Measurements from ENCODE around the gene TRAPPC12. TPM values are rescaled to one million over a fixed set of nuclear protein-coding genes. Genes with fewer than 3 reads are reported as not detected.

Gene TRAPPC12
- total RNA-seq, 1 experiment from 2014 or later: 72.8 TPM

DNA sequence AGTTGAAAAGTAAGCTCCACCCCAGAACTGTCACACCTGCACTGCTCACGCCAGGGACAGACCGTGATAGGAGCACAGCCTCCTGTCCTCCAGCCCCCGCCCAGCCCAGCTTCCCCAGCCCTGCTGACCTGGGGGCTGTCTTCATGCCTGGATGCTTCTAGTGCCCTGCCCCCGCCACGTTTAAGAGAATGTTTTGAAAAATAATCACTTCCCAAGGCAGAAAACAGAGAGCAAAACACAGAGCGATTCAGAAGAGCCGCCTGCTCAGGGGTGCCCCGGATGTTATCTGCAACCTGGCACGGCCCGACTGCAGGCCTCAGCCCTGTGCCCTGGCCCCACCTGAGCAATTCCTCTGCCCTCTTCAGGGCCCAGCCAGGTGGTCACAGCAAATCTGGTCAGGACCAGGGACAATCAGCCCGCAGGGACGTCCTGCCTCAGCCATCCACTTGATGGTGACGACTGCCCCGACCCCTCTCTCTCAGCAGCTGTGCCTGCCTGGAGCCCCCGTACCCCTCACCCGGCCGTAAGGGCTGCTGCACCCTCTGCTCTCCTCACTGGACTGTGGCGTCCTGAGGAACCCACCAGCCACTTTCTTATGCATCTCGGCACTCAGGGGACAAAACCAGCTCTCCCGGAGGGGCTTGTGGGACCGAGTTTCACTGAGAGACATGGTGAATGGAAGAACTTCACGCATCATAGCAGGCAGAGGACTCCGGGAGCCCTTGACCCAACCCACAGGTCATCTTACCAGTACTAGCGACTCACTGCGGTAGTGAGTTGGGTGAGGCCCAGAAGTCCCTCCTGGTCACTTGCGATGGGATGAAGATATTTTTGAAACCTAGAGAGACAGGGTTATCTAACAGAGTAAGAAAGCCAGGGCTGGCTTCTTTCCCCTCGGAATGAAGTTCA lies 109.6 kb downstream of the TRAPPC12 start:
- peaks cover 5% of the 10 kb centered on the region for H3K9me3 Mint-ChIP-seq
- H3K27me3 Mint-ChIP-seq (ENCODE audit: low read depth): peaks cover 4% of the 10 kb centered on the region; the same call in 1 of the 2 replicates
- no peak overlapping the region; the same call in 1 of the 2 replicates for H3K27ac Mint-ChIP-seq
- CTCF ChIA-PET: no interaction called here
- no peak for TF ChIP-seq RORB (CRISPR knock-in tag; IDR thresholded peaks at IDR 0.05)
- TF ChIP-seq TCF7 (CRISPR knock-in tag; IDR thresholded peaks at IDR 0.05; ENCODE audit: low read depth): no peak
- TF ChIP-seq ZBTB21 (CRISPR knock-in tag; IDR thresholded peaks at IDR 0.05; ENCODE audit: borderline replicate concordance): no peak
- no peak for TF ChIP-seq NFYB (CRISPR knock-in tag; conservative IDR thresholded peaks at IDR 0.05; ENCODE audit: low read depth)
- no peak for TF ChIP-seq SP1 (CRISPR knock-in tag; conservative IDR thresholded peaks at IDR 0.05)
- TF ChIP-seq ZNF121 (CRISPR knock-in tag; IDR thresholded peaks at IDR 0.05): no peak
- no peak for TF ChIP-seq CBFB (CRISPR knock-in tag; IDR thresholded peaks at IDR 0.05; ENCODE audit: low read depth)
- TF ChIP-seq TEAD4 (CRISPR knock-in tag; IDR thresholded peaks at IDR 0.05): no peak
- TF ChIP-seq, protein P1, sequence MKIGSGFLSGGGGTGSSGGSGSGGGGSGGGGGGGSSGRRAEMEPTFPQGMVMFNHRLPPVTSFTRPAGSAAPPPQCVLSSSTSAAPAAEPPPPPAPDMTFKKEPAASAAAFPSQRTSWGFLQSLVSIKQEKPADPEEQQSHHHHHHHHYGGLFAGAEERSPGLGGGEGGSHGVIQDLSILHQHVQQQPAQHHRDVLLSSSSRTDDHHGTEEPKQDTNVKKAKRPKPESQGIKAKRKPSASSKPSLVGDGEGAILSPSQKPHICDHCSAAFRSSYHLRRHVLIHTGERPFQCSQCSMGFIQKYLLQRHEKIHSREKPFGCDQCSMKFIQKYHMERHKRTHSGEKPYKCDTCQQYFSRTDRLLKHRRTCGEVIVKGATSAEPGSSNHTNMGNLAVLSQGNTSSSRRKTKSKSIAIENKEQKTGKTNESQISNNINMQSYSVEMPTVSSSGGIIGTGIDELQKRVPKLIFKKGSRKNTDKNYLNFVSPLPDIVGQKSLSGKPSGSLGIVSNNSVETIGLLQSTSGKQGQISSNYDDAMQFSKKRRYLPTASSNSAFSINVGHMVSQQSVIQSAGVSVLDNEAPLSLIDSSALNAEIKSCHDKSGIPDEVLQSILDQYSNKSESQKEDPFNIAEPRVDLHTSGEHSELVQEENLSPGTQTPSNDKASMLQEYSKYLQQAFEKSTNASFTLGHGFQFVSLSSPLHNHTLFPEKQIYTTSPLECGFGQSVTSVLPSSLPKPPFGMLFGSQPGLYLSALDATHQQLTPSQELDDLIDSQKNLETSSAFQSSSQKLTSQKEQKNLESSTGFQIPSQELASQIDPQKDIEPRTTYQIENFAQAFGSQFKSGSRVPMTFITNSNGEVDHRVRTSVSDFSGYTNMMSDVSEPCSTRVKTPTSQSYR (CRISPR knock-in tag; IDR thresholded peaks at IDR 0.05): no peak
- no peak for TF ChIP-seq GTF2I (CRISPR knock-in tag; conservative IDR thresholded peaks at IDR 0.05)
- no peak for TF ChIP-seq FOXJ3 (CRISPR knock-in tag; IDR thresholded peaks at IDR 0.05; ENCODE audit: borderline replicate concordance)
- no peak for TF ChIP-seq TP53 (CRISPR knock-in tag; IDR thresholded peaks at IDR 0.05)
- no peak for TF ChIP-seq NR2C2 (CRISPR knock-in tag; IDR thresholded peaks at IDR 0.05)
- TF ChIP-seq SOX15 (CRISPR knock-in tag; IDR thresholded peaks at IDR 0.05): no peak
- TF ChIP-seq, protein P2, sequence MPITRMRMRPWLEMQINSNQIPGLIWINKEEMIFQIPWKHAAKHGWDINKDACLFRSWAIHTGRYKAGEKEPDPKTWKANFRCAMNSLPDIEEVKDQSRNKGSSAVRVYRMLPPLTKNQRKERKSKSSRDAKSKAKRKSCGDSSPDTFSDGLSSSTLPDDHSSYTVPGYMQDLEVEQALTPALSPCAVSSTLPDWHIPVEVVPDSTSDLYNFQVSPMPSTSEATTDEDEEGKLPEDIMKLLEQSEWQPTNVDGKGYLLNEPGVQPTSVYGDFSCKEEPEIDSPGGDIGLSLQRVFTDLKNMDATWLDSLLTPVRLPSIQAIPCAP (CRISPR knock-in tag; IDR thresholded peaks at IDR 0.05): no peak
- no peak for TF ChIP-seq ATF1 (CRISPR knock-in tag; IDR thresholded peaks at IDR 0.05)
- TF ChIP-seq ZNF416 (CRISPR knock-in tag; IDR thresholded peaks at IDR 0.05): no peak
- TF ChIP-seq, protein P3, sequence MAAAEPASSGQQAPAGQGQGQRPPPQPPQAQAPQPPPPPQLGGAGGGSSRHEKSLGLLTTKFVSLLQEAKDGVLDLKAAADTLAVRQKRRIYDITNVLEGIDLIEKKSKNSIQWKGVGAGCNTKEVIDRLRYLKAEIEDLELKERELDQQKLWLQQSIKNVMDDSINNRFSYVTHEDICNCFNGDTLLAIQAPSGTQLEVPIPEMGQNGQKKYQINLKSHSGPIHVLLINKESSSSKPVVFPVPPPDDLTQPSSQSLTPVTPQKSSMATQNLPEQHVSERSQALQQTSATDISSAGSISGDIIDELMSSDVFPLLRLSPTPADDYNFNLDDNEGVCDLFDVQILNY (CRISPR knock-in tag; IDR thresholded peaks at IDR 0.05): no peak
- no peak overlapping the region for H3K4me3 Mint-ChIP-seq
- ATAC-seq (peak; percentile 64), DNase-seq (ENCODE audit: low spot score) (no peak)
- peaks cover 14% of the 10 kb centered on the region for H3K36me3 Mint-ChIP-seq
- peaks cover 14% of the 10 kb centered on the region; the same call in 1 of the 2 replicates for H3K4me1 Mint-ChIP-seq
- POLR2A ChIA-PET: no interaction called here

DNA sequence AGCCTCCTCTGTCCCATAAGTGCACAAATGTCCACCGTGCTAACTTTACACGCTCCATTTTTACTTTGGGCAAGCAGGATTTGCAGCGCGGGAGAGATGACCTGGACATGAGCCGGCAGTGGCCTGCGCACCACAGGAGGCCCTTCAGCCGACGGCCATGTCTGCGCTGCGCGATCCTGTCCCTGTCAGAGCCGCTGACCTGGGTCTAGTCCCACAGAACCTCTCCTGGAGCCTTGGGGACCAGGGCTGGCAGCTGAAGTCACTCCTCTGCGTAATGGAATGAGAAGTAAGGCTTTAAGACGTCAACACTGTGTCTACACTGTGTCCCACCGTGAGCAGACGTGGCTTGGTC lies 110.2 kb downstream of the TRAPPC12 start:
- H3K36me3 Mint-ChIP-seq: peaks cover 14% of the 10 kb centered on the region
- DNase-seq (ENCODE audit: low spot score): no peak
- no peak for ATAC-seq
- no peak overlapping the region for H3K4me3 Mint-ChIP-seq
- peaks cover 3% of the 10 kb centered on the region; the same call in 1 of the 2 replicates for H3K27me3 Mint-ChIP-seq (ENCODE audit: low read depth)
- ChIA-PET CTCF (no interaction called here), POLR2A (no interaction called here)
- peaks cover 5% of the 10 kb centered on the region for H3K9me3 Mint-ChIP-seq
- peaks cover 15% of the 10 kb centered on the region; the same call in 1 of the 2 replicates for H3K4me1 Mint-ChIP-seq
- peak overlapping the region; percentile 86; the same call in 1 of the 2 replicates for H3K27ac Mint-ChIP-seq
- TF ChIP-seq, protein P4, sequence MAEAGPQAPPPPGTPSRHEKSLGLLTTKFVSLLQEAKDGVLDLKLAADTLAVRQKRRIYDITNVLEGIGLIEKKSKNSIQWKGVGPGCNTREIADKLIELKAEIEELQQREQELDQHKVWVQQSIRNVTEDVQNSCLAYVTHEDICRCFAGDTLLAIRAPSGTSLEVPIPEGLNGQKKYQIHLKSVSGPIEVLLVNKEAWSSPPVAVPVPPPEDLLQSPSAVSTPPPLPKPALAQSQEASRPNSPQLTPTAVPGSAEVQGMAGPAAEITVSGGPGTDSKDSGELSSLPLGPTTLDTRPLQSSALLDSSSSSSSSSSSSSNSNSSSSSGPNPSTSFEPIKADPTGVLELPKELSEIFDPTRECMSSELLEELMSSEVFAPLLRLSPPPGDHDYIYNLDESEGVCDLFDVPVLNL (CRISPR knock-in tag; IDR thresholded peaks at IDR 0.05; ENCODE audit: borderline replicate concordance, low read depth): no peak
- TF ChIP-seq TEAD4 (CRISPR knock-in tag; IDR thresholded peaks at IDR 0.05) (no peak), CREB1 (CRISPR knock-in tag; IDR thresholded peaks at IDR 0.05) (no peak), FOXP1 (CRISPR knock-in tag; IDR thresholded peaks at IDR 0.05; ENCODE audit: borderline replicate concordance) (no peak), ETV6 (CRISPR knock-in tag; IDR thresholded peaks at IDR 0.05) (no peak), ZNF396 (CRISPR knock-in tag; IDR thresholded peaks at IDR 0.05; ENCODE audit: borderline replicate concordance) (no peak), NR2C2 (CRISPR knock-in tag; IDR thresholded peaks at IDR 0.05) (no peak), NFYB (CRISPR knock-in tag; conservative IDR thresholded peaks at IDR 0.05; ENCODE audit: low read depth) (no peak)
- TF ChIP-seq, protein P5, sequence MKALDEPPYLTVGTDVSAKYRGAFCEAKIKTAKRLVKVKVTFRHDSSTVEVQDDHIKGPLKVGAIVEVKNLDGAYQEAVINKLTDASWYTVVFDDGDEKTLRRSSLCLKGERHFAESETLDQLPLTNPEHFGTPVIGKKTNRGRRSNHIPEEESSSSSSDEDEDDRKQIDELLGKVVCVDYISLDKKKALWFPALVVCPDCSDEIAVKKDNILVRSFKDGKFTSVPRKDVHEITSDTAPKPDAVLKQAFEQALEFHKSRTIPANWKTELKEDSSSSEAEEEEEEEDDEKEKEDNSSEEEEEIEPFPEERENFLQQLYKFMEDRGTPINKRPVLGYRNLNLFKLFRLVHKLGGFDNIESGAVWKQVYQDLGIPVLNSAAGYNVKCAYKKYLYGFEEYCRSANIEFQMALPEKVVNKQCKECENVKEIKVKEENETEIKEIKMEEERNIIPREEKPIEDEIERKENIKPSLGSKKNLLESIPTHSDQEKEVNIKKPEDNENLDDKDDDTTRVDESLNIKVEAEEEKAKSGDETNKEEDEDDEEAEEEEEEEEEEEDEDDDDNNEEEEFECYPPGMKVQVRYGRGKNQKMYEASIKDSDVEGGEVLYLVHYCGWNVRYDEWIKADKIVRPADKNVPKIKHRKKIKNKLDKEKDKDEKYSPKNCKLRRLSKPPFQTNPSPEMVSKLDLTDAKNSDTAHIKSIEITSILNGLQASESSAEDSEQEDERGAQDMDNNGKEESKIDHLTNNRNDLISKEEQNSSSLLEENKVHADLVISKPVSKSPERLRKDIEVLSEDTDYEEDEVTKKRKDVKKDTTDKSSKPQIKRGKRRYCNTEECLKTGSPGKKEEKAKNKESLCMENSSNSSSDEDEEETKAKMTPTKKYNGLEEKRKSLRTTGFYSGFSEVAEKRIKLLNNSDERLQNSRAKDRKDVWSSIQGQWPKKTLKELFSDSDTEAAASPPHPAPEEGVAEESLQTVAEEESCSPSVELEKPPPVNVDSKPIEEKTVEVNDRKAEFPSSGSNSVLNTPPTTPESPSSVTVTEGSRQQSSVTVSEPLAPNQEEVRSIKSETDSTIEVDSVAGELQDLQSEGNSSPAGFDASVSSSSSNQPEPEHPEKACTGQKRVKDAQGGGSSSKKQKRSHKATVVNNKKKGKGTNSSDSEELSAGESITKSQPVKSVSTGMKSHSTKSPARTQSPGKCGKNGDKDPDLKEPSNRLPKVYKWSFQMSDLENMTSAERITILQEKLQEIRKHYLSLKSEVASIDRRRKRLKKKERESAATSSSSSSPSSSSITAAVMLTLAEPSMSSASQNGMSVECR (CRISPR knock-in tag; IDR thresholded peaks at IDR 0.05; ENCODE audit: borderline replicate concordance): no peak
- TF ChIP-seq, protein P6, sequence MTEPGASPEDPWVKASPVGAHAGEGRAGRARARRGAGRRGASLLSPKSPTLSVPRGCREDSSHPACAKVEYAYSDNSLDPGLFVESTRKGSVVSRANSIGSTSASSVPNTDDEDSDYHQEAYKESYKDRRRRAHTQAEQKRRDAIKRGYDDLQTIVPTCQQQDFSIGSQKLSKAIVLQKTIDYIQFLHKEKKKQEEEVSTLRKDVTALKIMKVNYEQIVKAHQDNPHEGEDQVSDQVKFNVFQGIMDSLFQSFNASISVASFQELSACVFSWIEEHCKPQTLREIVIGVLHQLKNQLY (CRISPR knock-in tag; IDR thresholded peaks at IDR 0.05): no peak
